Lung (tissue), 12 donors: ENCODE measurements around the gene PRPF38B. TPM values are rescaled to one million over a fixed set of nuclear protein-coding genes. Genes with fewer than 3 reads are reported as not detected.

Experiments used
- ATAC-seq: fragments of 200-7000 bp; cut with Tn5 transposase; one replicate; pipeline ENCODE4 v1.9.1; 2020; ENCODE audit warnings: moderate number of reproducible peaks; ENCODE audit not compliant: insufficient read depth, low FRiP score
- DNase-seq, 3 donors: peaks; one replicate each; pipeline ENCODE4 v3.0.0-alpha.2; 2013 to 2017
- H3K27ac ChIP-seq, 2 donors: one replicate each; pipeline ENCODE4 v1.5.1; 2013; ENCODE audit warnings: mild to moderate bottlenecking in 2 of 2, moderate library complexity in 2 of 2, control low read depth in 1 of 2, inconsistent platforms in 1 of 2, low read depth in 1 of 2, low read length in 1 of 2
- H3K27me3 ChIP-seq, 3 donors: one replicate each; pipeline ENCODE4 v1.5.1; 2013; ENCODE audit warnings: low read length in 2 of 3; ENCODE audit not compliant: control insufficient read depth in 3 of 3, insufficient read depth in 3 of 3
- H3K36me3 ChIP-seq, 4 donors: one replicate each; pipeline ENCODE4 v1.5.1; 2013; ENCODE audit warnings: low read length in 4 of 4, mild to moderate bottlenecking in 1 of 4, moderate library complexity in 1 of 4; ENCODE audit not compliant: control insufficient read depth in 4 of 4, insufficient read depth in 4 of 4
- H3K4me1 ChIP-seq, 5 donors: one replicate each; pipeline ENCODE4 v1.5.1; 2013; ENCODE audit warnings: low read length in 5 of 5, mild to moderate bottlenecking in 2 of 5, moderate library complexity in 1 of 5; ENCODE audit not compliant: control insufficient read depth in 5 of 5, insufficient read depth in 5 of 5
- H3K4me3 ChIP-seq: one replicate; pipeline ENCODE4 v1.5.1; 2013; ENCODE audit warnings: mild to moderate bottlenecking, control low read depth, moderate library complexity
- H3K9ac ChIP-seq, 2 donors: one replicate each; pipeline ENCODE4 v1.5.1; 2013; ENCODE audit warnings: low read length in 2 of 2, control low read depth in 1 of 2; ENCODE audit not compliant: insufficient read depth in 1 of 2
- H3K9me3 ChIP-seq, 4 donors: one replicate each; pipeline ENCODE4 v1.5.1; 2013; ENCODE audit warnings: low read length in 3 of 4, mild to moderate bottlenecking in 1 of 4, moderate library complexity in 1 of 4; ENCODE audit not compliant: control insufficient read depth in 4 of 4, insufficient read depth in 3 of 4
- WGBS, 2 donors: extraction: QIAGEN DNeasy Blood & Tissue Kit; methylation state at CpG; one replicate each; pipeline ENCODE4 v1.1.7; 2013; 5-methylcytosine and 5-hydroxymethylcytosine counted together
- polyA plus RNA-seq, 2 donors: library from polyadenylated mRNA; stranded (reverse); fragments of 200-250 nt; gene quantifications; one replicate each; pipeline ENCODE4 v1.2.1, GENCODE V29; 2013
- total RNA-seq, 2 donors: library from RNA; depleted of rRNA in 1 of 2; stranded (reverse); fragments of >200 nt in 1 of 2; gene quantifications; one replicate each; pipeline ENCODE4 v1.2.1, GENCODE V29; 2014 to 2021
- TF ChIP-seq, protein P1 (sequence below): IDR thresholded peaks from 2 replicates; pipeline ENCODE4 v1.5.1; 2012; ENCODE audit warnings: mild to moderate bottlenecking; ENCODE audit errors: control extremely low read depth, extremely low read depth
- donor health status: control.
- donor health status: control.
- donor health status: Bipolar disorder and iron deficiency.
- donor health status: healthy.
- donor health status: DM: yes; HTN: yes; CAD: no.

PRPF38B gene
- total and polyA plus RNA-seq, 4 donors = 26.8 to 38.3 (median 29.8) TPM

- Histone ChIP-seq H3K9me3 (no peaks in the 10 kb centered on the region), H3K27me3 (no peaks in the 10 kb centered on the region), H3K9ac (no peak overlapping the region), H3K36me3 (peaks cover 0 to 1% (median 0%) of the 10 kb centered on the region in 4 donors), H3K27ac (no peak overlapping the region), H3K4me1 (no peaks in the 10 kb centered on the region), H3K4me3 (no peak overlapping the region)
- no peak for DNase-seq
- WGBS, 2 donors = 80 to 88% methylated on average over 7 of the region's 7 CpGs
- ATAC-seq = no peak
- TF ChIP-seq, protein P1, sequence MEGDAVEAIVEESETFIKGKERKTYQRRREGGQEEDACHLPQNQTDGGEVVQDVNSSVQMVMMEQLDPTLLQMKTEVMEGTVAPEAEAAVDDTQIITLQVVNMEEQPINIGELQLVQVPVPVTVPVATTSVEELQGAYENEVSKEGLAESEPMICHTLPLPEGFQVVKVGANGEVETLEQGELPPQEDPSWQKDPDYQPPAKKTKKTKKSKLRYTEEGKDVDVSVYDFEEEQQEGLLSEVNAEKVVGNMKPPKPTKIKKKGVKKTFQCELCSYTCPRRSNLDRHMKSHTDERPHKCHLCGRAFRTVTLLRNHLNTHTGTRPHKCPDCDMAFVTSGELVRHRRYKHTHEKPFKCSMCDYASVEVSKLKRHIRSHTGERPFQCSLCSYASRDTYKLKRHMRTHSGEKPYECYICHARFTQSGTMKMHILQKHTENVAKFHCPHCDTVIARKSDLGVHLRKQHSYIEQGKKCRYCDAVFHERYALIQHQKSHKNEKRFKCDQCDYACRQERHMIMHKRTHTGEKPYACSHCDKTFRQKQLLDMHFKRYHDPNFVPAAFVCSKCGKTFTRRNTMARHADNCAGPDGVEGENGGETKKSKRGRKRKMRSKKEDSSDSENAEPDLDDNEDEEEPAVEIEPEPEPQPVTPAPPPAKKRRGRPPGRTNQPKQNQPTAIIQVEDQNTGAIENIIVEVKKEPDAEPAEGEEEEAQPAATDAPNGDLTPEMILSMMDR = no peak
Measured at GRCh38 chr1:108669679-108670078, 22.4 kb upstream of the PRPF38B start.

GRCh38 chr1:108670131-108670773 is 21.9 kb upstream of the PRPF38B start:
- TF ChIP-seq, protein P1 = no peak

DNA sequence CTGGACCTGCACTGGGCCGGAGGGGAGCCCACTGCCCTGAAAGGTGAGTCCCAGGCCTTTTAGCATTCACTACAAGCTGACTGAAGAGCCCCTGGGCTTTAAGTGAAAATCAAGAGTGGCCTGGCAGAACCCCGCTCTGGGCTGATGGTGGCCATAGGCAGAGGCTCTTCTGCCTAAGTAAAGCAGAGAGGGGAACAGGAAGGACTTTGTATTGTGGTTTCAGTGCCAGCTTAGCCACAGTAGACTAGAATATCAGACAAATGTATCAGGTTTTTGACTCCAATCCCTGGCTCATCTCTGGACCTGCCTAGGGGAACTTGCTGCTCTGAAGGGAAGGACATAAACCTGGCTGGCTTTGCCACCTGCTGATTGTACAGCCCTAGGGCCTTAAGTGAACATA is 21.0 kb upstream of the PRPF38B start:
- 87 to 90% methylated on average over 2 of the region's 2 CpGs for WGBS, 2 donors
- no peak for ATAC-seq
- H3K36me3 ChIP-seq = no peaks in the 10 kb centered on the region
- TF ChIP-seq, protein P1 = no peak
- H3K9me3 ChIP-seq = no peaks in the 10 kb centered on the region
- H3K27me3 ChIP-seq = no peaks in the 10 kb centered on the region
- no peak overlapping the region for H3K9ac ChIP-seq
- no peak for DNase-seq
- H3K4me1 ChIP-seq = no peaks in the 10 kb centered on the region
- H3K4me3 ChIP-seq = no peak overlapping the region
- H3K27ac ChIP-seq = no peak overlapping the region

More at GRCh38 chr1:108670131-108670773, 21.9 kb upstream of the PRPF38B start:
- Histone ChIP-seq H3K9ac (no peak overlapping the region), H3K36me3 (peaks cover 0 to 1% (median 0%) of the 10 kb centered on the region in 4 donors), H3K4me1 (no peaks in the 10 kb centered on the region), H3K27ac (no peak overlapping the region), H3K4me3 (no peak overlapping the region), H3K9me3 (no peaks in the 10 kb centered on the region), H3K27me3 (no peaks in the 10 kb centered on the region)
- no peak for DNase-seq
- 91 to 94% methylated on average over 5 of the region's 5 CpGs for WGBS, 2 donors
- no peak for ATAC-seq

GRCh38 chr1:108678706-108679105 is 13.4 kb upstream of the PRPF38B start:
- no peak overlapping the region for H3K27ac ChIP-seq
- 73 to 86% methylated on average over 4 of the region's 4 CpGs for WGBS, 2 donors
- H3K4me3 ChIP-seq = no peak overlapping the region
- DNase-seq (no peak), ATAC-seq (no peak)
- no peak overlapping the region for H3K9ac ChIP-seq
- TF ChIP-seq, protein P1 = no peak
- H3K9me3 ChIP-seq = no peaks in the 10 kb centered on the region
- H3K36me3 ChIP-seq = no peaks in the 10 kb centered on the region
- no peaks in the 10 kb centered on the region for H3K27me3 ChIP-seq
- H3K4me1 ChIP-seq = peaks cover 0 to 2% (median 0%) of the 10 kb centered on the region in 5 donors
